Effector memory CD4-positive, alpha-beta T cell (primary cell): ENCODE data around the gene CDKL5.

ENCODE experiments used
- DNase-seq, 3 donors: peaks; one replicate each; pipeline ENCODE4 v3.0.0-alpha.2; 2020
- H3K27ac ChIP-seq: 2 replicates; pipeline ENCODE4 v1.7.0; 2013; ENCODE audit warnings: mild to moderate bottlenecking, low read length, moderate library complexity; ENCODE audit not compliant: insufficient read depth, poor library complexity, severe bottlenecking
- H3K27me3 ChIP-seq: replicated peaks from 2 replicates; pipeline ENCODE4 v1.7.0; 2013; ENCODE audit warnings: mild to moderate bottlenecking, low read length; ENCODE audit not compliant: insufficient read depth, control insufficient read depth, poor library complexity, severe bottlenecking
- H3K36me3 ChIP-seq: 2 replicates; pipeline ENCODE4 v1.7.0; 2013; ENCODE audit warnings: mild to moderate bottlenecking, low read length, moderate library complexity; ENCODE audit not compliant: control insufficient read depth, insufficient read depth
- H3K4me1 ChIP-seq: 2 replicates; pipeline ENCODE4 v1.7.0; 2013; ENCODE audit warnings: low read length, mild to moderate bottlenecking; ENCODE audit not compliant: control insufficient read depth, insufficient read depth, poor library complexity, severe bottlenecking
- H3K4me3 ChIP-seq: 2 replicates; pipeline ENCODE4 v1.7.0; 2013; ENCODE audit warnings: low read length, low read depth, mild to moderate bottlenecking; ENCODE audit not compliant: insufficient read depth, poor library complexity, severe bottlenecking
- H3K9me3 ChIP-seq: 2 replicates; pipeline ENCODE4 v1.7.0; 2013; ENCODE audit warnings: mild to moderate bottlenecking, low read length, moderate library complexity; ENCODE audit not compliant: control insufficient read depth

CDKL5 gene

GRCh38 chrX:18449236-18449635 is 23.8 kb downstream of the CDKL5 start:
- no peak for DNase-seq
- H3K27ac ChIP-seq = no peak overlapping the region
- no peaks in the 10 kb centered on the region for H3K9me3 ChIP-seq
- no peaks in the 10 kb centered on the region for H3K36me3 ChIP-seq
- H3K27me3 ChIP-seq = no peaks in the 10 kb centered on the region
- no peaks in the 10 kb centered on the region for H3K4me1 ChIP-seq
- H3K4me3 ChIP-seq = no peak overlapping the region

GRCh38 chrX:18455384-18455783 is 30.0 kb downstream of the CDKL5 start:
- Histone ChIP-seq H3K27ac (no peak overlapping the region), H3K4me1 (no peaks in the 10 kb centered on the region), H3K4me3 (no peak overlapping the region), H3K9me3 (no peaks in the 10 kb centered on the region), H3K36me3 (no peaks in the 10 kb centered on the region), H3K27me3 (no peaks in the 10 kb centered on the region)
- no peak for DNase-seq

- no peaks in the 10 kb centered on the region for H3K4me1 ChIP-seq
- H3K27me3 ChIP-seq = no peaks in the 10 kb centered on the region
- H3K4me3 ChIP-seq = no peak overlapping the region
These were observed 31.6 kb downstream of the CDKL5 start for GRCh38 chrX:18457000-18457399.

GRCh38 chrX:18461431-18461830 is 36.0 kb downstream of the CDKL5 start:
- Histone ChIP-seq H3K9me3 (no peaks in the 10 kb centered on the region), H3K4me1 (no peaks in the 10 kb centered on the region), H3K4me3 (no peak overlapping the region), H3K36me3 (no peaks in the 10 kb centered on the region), H3K27me3 (no peaks in the 10 kb centered on the region), H3K27ac (no peak overlapping the region)
- DNase-seq = no peak

More at GRCh38 chrX:18457000-18457399, 31.6 kb downstream of the CDKL5 start:
- Histone ChIP-seq H3K36me3 (no peaks in the 10 kb centered on the region), H3K9me3 (no peaks in the 10 kb centered on the region), H3K27ac (no peak overlapping the region)
- DNase-seq = no peak

GRCh38 chrX:18464499-18464898 is 39.1 kb downstream of the CDKL5 start:
- Histone ChIP-seq H3K27ac (no peak overlapping the region), H3K4me3 (no peak overlapping the region), H3K27me3 (no peaks in the 10 kb centered on the region), H3K36me3 (no peaks in the 10 kb centered on the region), H3K4me1 (no peaks in the 10 kb centered on the region), H3K9me3 (no peaks in the 10 kb centered on the region)
- DNase-seq = no peak

GRCh38 chrX:18465051-18465450 is 39.6 kb downstream of the CDKL5 start:
- DNase-seq = no peak
- no peaks in the 10 kb centered on the region for H3K27me3 ChIP-seq
- no peak overlapping the region for H3K4me3 ChIP-seq
- H3K27ac ChIP-seq = no peak overlapping the region
- H3K9me3 ChIP-seq = no peaks in the 10 kb centered on the region
- no peaks in the 10 kb centered on the region for H3K36me3 ChIP-seq
- no peaks in the 10 kb centered on the region for H3K4me1 ChIP-seq

- Histone ChIP-seq H3K27ac (no peak overlapping the region), H3K4me3 (no peak overlapping the region), H3K27me3 (no peaks in the 10 kb centered on the region), H3K4me1 (no peaks in the 10 kb centered on the region), H3K9me3 (no peaks in the 10 kb centered on the region), H3K36me3 (no peaks in the 10 kb centered on the region)
- no peak for DNase-seq
These were observed 43.2 kb downstream of the CDKL5 start for GRCh38 chrX:18468599-18468998.

- H3K4me3 ChIP-seq = no peak overlapping the region
- DNase-seq = no peak
- no peaks in the 10 kb centered on the region for H3K9me3 ChIP-seq
- H3K27me3 ChIP-seq = no peaks in the 10 kb centered on the region
- H3K27ac ChIP-seq = no peak overlapping the region
- no peaks in the 10 kb centered on the region for H3K36me3 ChIP-seq
- H3K4me1 ChIP-seq = no peaks in the 10 kb centered on the region
These were observed 45.9 kb downstream of the CDKL5 start for GRCh38 chrX:18471296-18471695.

GRCh38 chrX:18490806-18491555 is 65.6 kb downstream of the CDKL5 start:
- no peak for DNase-seq

GRCh38 chrX:18491587-18492340 is 66.4 kb downstream of the CDKL5 start:
- no peak overlapping the region for H3K27ac ChIP-seq
- H3K27me3 ChIP-seq = no peaks in the 10 kb centered on the region
- H3K9me3 ChIP-seq = no peaks in the 10 kb centered on the region
- H3K36me3 ChIP-seq = no peaks in the 10 kb centered on the region
- no peak for DNase-seq
- no peaks in the 10 kb centered on the region for H3K4me1 ChIP-seq
- no peak overlapping the region for H3K4me3 ChIP-seq

More at GRCh38 chrX:18490806-18491555, 65.6 kb downstream of the CDKL5 start:
- no peaks in the 10 kb centered on the region for H3K36me3 ChIP-seq
- no peak overlapping the region for H3K27ac ChIP-seq
- no peak overlapping the region for H3K4me3 ChIP-seq
- H3K9me3 ChIP-seq = no peaks in the 10 kb centered on the region
- no peaks in the 10 kb centered on the region for H3K27me3 ChIP-seq
- H3K4me1 ChIP-seq = no peaks in the 10 kb centered on the region
